Measurements from ENCODE around the gene HLA-E.
A peak's percentile ranks its signal among the peaks of the same experiment; 100 is the strongest.
"Not testable (repeated sequence)": the region's sequence is repeated elsewhere in the genome, so short reads cannot be mapped to it uniquely, and the experiment has no call there.

HLA-E gene

DNA sequence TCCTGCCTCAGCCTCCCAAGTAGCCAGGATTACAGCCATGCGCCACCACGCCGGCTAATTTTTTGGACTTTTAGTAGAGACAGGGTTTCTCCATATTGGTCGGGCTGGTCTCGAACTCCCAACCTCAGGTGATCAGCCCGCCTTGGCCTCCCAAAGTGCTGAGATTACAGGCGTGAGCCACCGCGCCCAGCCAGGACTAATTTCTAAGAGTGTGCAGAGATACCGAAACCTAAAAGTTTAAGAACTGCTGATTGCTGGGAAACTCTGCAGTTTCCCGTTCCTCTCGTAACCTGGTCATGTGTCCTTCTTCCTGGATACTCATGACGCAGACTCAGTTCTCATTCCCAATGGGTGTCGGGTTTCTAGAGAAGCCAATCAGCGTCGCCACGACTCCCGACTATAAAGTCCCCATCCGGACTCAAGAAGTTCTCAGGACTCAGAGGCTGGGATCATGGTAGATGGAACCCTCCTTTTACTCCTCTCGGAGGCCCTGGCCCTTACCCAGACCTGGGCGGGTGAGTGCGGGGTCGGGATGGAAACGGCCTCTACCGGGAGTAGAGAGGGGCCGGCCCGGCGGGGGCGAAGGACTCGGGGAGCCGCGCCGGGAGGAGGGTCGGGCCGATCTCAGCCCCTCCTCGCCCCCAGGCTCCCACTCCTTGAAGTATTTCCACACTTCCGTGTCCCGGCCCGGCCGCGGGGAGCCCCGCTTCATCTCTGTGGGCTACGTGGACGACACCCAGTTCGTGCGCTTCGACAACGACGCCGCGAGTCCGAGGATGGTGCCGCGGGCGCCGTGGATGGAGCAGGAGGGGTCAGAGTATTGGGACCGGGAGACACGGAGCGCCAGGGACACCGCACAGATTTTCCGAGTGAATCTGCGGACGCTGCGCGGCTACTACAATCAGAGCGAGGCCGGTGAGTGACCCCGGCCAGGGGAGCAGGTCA, at the start of gene HLA-E:
TSS of gene HLA-E (plus strand) at position 429 of the 945 bp plus-strand sequence. CDS start at position 452, 23 bp downstream.
- peak; percentile 99 for DNase-seq (ENCODE audit: low read depth, low spot score)

DNA sequence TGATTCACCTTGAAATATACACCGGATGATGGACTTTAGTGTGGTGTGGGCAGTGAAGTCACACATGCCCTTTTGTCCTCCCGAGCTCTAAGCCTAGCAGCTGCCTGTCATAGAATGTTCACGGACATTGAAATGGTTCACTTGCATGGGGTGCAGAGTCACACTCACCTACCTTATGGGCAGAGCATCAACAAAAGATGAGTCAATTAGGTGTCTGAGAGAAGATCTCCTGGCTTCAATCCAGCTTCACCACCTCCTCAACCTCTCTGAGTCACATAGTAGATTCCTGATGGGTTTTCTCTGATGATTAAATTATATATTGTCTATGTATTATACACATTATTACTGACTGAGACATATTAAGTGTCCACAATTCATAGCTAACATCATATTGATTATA, 48.1 kb upstream of the HLA-E start:
- DNase-seq (ENCODE audit: low read depth, low spot score), result no peak

DNA sequence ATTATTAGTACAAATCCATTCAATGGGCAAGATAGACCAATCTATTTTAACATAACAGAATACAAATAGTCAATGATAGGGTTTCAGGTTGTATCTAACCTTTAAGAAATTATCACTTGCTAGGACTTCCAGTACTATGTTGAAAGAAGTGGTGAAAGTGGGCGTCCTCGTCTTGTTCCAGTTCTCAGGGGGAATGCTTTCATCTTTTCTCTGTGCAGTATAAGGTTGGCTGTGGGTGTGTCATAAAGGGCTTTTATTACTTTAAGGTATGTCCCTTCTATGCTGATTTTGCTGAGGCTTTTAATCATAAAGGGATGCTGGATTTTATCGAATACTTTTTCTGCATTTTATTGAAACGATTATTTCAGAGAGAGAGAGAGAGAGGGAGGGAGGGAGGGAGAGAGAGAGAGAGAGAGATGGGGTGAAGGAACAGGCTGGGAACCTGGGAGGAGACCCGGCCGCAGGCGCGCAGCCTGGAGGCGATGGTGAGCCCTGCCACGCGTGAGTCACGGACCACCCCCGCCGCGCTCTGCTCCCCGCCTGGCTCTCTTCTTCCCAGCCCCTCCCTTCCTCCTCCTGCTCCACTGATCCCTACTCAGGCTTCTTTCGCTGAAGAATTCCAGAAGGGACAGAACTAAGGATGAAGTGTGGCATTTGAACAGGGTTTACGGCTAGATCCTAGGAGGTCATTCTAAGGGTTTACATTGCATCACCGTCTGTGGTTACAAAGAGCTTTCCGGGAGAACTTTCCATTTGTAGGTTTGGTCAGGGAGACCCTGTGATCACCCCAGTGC, 45.5 kb upstream of the HLA-E start:
- DNase-seq (ENCODE audit: low read depth, low spot score), result no peak

DNA sequence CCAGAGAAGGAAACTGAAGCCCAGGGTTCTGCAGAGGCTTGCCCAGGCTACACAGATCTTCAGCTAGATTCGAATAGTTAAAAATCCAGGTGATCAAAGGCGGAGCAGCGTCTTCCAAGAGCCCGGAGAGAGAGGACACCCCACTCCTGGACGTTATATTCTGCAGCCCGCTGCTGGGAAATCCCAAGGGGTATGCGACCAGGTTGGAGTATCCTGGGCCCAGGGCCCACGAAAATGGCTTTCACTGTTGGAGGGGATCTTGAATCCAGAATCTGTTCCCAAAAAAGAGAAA, 44.9 kb upstream of the HLA-E start:
- DNase-seq (ENCODE audit: low read depth, low spot score), result no peak

DNA sequence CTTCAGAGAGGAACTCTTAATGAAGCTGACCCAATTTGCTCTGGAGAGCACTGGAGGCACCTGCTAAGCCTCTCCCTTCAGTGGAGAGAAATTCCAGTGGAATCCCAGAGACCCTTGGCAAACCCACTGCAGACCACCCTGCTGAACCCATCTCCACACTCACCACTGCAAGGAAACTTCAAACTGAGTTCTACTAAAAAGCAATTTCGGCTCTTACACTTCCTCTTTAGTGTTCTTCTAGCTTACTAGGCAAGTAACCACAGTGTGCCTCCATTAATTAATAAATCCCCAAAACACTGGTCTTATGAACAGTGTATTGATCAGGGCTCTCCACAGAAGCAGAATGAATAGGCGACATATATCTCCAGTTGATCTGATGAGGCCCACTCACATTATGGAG, 43.0 kb upstream of the HLA-E start:
- DNase-seq (ENCODE audit: low read depth, low spot score), result no peak

DNA sequence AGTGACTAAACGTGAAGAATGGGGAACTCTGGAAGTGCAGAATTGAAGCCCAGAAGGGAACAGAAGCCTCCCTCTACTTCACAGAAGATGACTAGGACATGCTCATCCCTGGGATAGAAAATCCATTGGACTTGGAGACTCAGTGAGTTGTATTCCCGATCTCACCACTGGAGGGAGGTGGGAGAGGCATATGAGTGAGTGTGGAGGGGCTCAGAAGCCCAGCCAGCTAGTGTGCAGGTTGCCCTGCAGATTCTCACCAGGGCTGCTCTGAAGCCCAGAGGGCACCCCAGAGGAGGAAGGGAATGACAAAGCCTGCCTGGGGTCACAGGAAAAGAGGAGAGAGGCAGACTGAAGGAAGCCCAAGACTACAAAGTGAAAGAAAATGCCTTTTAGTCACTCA, 42.1 kb upstream of the HLA-E start:
- peak; percentile 80 for DNase-seq (ENCODE audit: low read depth, low spot score)

DNA sequence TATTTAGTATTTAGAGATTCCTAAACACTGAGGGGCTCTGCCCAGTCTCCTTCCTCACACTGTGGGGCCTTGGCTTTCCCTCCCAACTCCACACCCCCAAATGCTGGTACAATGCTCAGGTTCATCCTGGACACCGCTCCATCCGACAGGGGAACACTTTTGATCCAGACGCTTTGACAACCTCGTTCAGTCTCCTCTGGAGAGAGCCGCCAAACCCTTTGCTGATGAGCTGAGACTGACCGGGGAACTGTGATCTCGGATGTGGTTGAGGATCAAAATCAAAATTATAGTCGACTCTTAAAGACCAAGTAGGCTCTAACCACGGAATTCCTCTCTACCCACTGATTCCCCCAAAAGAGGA, 38.8 kb upstream of the HLA-E start:
- DNase-seq (ENCODE audit: low read depth, low spot score), result no peak

DNA sequence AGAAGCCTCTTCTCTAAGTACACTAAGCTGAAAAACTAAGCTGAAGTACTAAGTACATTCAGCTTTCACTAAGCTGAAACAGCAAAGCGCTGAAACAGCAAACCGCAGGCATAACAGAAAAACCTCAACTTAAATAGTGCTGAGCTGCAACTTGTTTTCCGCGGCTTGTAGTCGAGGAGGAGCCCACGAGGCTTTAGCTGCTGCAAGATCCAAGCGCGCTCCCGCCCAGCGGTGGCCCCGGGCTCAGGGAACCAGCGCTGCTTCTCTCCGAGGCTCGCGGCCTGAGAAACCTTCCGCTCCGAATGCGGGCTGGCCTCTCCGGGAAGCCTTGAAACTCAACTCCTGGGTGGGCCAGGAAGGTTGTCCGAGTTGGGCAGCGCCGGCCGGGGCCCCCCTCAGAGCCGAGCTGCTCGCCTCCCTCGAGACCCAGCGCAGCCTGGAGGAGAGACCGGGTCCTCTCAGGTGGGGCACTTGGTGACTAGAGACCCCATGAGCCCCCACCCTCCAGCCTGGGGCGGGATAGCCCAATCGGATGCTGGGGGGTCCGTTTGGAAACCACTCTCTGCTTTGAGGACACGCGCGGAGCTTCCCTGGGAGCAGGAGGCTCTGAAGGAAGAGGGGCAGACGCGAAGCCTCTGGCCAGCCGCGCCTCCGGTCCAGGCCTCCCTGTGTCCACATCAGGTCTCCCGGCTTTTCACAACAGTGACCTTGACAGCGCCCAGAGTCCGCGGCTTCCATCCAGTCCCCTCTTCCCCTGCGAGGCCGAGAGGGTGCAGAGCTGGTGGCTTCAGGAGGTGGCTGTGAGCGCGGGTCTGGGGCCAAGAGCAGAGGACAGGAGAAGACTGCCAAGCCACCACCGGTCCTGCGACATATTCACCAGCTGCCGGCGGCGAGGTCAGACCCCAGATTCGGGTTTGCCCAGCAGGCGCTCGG, 38.1 kb upstream of the HLA-E start:
- DNase-seq (ENCODE audit: low read depth, low spot score), result no peak

DNA sequence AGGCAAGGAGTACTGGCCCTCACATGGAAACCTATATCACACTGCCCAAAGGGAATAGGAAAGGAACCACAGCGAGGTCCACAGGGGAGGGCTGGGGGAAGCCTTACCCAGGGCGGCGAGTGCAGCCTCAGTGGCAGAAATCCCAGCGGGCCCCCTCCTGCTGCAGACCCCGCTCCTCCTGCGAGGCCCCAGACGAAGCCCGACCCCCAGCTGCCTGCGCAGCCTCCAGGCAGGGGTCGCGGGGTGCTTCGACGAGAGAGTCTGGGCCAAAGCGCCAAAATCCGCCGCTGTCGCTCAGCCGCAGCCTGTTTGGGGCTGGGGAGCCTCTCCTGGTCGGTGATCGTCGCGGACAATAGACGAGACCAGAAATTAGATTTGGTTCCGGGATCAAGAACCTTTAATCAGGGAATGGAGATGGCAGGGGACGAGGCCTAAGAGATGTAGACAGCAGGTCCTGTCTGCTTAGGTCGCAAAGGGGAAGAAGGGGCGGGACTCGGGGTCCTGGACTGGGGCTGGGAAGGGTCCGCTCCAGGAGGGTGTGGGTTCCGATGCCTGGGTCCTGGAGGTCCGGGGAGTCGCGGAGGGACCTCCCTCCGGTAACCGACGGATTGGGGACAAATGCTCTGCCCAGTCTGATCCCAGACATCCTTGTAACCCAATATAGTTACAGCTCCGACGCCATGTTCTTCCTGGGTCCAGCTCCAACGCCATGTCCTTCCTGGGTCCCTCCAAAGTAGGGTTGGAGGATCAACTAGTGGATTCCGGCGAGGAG, 36.4 kb upstream of the HLA-E start:
- DNase-seq (ENCODE audit: low read depth, low spot score), result no peak

DNA sequence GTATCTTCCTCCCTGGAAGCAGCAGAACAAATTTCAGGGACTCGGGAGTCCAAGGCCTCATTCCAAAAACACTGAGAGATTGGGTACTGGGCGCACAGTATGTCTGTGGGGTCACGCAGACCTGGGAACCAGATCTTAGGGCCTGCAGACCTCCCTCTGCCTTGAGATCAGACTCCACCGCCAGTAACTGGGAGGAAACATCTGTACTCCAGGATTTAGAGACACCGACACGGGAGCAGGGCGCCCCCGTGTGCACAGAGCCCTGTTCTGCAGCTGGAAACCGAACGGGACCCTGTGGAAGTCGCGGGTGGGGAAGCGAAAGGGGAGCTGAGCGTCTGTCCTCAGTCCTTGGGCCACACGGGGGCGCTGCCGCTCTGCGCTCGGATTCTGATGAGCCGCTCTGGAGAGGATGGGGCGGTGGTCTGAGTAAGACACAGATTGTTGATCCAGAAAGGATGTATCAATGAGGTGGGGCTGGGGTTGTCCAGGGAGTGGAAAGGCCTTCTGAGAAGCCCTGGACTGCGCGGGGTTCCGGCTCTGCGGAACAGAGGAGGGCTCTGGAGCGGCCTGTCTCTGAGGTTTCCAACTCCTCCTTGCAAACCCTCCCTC, 35.7 kb upstream of the HLA-E start:
- no peak for DNase-seq (ENCODE audit: low read depth, low spot score)

DNA sequence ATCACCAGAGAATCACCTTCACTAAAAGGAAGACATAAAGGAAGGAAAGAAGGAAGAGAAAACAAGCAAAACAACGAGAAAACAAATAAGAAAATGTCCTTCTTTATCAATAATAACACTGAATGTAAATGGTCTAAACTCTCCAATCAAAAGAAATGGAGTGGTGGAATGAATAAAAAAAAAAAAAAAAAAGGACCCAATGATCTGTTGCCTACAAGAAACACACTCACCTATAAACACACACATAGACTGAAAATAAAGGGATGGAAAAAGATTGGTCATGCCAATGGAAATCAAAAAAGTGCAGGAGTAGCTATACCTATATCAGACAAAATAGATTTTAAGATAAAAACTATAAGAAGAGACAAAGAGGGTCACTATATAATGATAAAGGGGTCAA, 30.2 kb upstream of the HLA-E start:
- no peak for DNase-seq (ENCODE audit: low read depth, low spot score)

DNA sequence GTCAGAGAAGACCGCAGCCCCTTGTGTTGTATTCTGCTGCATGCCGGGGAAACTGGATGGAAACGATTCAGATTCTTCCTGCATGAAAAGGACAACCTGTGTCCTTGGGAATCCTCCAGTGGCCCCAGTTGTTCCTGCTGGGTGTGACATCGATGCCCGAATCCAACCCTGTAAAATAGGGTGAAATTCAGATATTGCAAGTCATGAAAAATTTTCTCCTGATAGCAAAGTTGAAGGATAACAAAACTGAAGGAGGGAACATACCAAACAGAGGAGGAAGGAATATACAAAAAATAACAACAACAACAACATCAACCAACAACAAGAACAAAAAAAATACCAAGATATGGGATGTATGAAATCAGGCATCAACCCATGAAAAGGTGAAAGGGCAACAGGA, 28.3 kb upstream of the HLA-E start:
- DNase-seq (ENCODE audit: low read depth, low spot score), result no peak

DNA sequence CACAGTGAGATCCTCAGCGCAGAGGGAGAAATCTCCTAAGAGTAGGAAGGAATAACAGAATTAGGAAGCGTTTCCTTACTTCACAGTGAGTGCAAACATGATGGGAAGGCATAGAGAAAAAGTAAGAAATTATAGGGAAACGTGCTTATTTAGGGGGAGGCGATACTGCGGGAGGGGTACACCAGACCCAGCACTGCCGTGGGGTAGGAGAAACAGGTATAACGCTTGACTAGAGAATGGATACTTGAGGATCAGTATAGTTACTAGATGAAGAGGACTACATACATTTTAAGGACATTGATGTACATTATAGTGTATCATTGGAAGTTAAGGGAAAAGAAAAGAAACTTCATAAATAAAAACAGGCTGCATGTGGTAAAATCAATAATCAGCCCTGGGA, 26.8 kb upstream of the HLA-E start:
- DNase-seq (ENCODE audit: low read depth, low spot score), result no peak

DNA sequence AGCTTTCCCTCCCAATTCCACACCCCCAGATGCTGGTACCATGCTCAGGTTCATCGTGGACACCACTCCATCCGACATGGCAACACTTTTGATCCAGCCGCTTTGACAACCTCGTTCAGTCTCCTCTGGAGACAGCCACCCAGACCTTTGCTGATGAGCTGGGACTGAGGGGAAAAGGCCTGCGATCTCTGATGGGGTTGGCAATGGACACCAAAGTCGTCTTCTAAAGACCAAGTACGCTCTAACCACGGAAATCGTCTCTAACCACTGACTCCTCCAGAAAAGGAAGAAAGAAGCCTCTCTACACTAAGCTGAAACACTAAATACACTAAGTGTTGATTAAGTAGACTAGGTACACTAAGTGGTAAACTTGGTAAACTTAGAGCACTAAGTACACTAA, 26.1 kb upstream of the HLA-E start:
- no peak for DNase-seq (ENCODE audit: low read depth, low spot score)

DNA sequence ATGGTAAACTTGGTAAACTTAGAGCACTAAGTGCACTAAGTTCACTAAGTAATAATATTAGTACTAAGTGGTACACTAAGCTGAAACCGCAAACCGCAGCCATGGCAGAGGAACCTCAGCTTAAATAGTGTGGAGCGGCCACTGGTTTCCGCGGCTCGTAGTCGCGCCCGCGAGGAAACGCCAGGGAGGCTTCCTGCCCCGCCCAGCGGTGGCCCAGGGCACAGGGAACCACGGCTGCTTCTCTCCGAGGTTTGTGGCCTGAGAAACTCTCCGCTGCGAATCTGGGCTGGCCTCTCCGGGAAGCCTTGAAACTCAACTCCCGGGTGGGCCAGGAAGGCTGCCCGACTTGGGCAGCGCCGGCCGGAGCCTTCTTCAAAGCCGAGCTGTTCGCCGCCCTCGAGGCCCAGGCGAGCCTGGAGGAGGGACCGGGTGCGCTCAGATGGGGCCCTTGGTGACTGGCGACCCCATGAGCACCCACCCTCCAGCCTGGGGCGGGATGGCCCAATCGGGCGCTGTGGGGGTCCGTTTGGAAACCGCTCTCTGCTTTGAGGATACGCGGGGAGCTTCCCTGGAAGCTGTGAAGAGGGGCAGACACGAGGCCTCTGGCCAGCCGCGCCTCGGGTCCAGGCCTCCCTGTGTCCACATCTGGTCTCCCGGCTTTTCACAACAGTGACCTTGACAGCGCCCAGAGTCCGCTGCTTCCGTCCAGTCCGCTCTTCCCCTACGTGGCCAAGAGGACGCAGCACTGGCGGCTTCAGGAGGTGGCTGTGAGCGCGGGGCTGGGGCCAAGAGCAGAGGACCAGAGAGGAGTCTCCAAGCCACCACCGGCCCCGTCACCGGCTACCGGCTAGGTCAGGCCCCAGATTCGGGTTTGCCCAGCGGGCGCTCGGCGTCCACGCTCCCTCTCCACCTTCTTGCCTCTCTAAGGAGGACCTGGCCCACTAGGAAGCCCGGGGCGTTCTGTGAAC, 25.4 kb upstream of the HLA-E start:
- no peak for DNase-seq (ENCODE audit: low read depth, low spot score)

DNA sequence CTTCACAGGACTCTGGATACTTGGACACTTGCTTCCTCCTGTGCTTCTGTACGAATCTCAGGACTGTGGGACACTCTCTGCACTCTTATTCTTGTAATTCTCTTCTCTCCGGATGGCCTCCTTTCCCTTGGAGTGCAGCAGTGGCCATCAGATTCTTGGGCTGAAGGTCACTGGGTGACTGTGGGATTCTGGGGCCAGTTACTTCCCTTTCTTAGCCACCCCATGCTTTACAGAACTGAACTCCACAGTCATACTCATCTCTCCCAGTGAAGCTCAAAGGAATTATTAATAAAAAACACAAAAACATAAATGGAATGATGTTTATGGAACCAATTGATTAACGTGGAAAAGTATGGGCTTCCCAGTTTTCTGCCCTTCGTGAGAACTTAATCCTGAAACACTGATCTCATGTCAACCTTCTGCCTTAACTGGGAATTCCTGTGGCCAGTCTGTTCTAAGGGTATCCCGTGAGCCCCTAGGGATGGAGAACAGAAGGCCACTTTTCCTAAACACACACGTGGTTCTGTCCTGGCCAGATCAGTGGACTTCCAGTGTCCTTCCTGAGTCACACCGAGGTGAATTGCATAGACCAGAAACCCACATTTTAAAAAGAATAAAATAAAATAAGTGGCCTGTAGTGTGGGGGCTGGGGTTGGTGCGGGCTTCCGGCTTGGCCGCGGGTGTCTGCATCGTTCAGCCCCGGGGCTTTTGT, 23.6 kb upstream of the HLA-E start:
- DNase-seq (ENCODE audit: low read depth, low spot score), result no peak

DNA sequence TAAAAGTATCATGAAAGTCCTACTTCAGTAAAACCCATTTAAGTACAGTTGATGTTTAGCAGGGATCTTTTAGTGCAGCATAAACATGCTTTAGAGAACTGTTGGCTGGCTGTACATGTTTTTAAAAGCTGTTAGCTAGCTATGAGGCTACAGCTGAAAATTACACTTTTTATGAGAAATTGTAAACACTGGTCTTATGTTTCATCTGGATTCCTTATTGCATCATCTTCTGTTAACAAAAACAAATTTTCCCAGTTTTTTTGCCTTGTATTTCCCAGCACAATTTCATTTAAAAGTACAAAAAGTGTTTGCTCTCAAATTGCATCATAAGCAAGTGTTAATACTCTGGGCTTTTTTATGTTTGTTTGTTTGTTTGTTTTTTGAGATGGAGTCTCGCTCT, 18.3 kb upstream of the HLA-E start:
- DNase-seq (ENCODE audit: low read depth, low spot score), result no peak

DNA sequence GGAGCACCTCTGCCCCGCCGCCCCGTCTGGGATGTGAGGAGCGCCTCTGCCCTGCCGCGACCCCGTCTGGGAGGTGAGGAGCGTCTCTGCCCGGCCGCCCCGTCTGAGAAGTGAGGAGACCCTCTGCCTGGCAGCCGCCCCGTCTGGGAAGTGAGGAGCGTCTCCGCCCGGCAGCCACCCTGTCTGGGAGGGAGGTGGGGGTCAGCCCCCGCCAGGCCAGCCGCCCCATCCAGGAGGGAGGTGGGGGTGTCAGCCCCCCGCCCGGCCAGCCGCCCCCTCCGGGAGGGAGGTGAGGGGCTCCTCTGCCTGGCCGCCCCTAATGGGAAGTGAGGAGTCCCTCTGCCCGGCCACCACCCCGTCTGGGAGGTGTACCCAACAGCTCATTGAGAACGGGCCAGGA, 14.2 kb upstream of the HLA-E start:
- not testable (repeated sequence) for DNase-seq (ENCODE audit: low read depth, low spot score)
